Colonic mucosa (tissue), 4 donors: ENCODE measurements around the gene AATK. TPM values are rescaled to one million over a fixed set of nuclear protein-coding genes. Genes with fewer than 3 reads are reported as not detected.

Experiments used
- DNase-seq: peaks from one replicate; pipeline ENCODE4 v3.0.0-alpha.2; 2020
- H3K27ac ChIP-seq: fragments of 200-600 bp; one replicate; pipeline ENCODE4 v1.8.0; 2021
- H3K27me3 ChIP-seq: fragments of 200-600 bp; one replicate; pipeline ENCODE4 v1.8.0; 2021
- H3K36me3 ChIP-seq: fragments of 200-600 bp; one replicate; pipeline ENCODE4 v1.8.0; 2021
- H3K4me1 ChIP-seq: fragments of 200-600 bp; one replicate; pipeline ENCODE4 v1.8.0; 2021; ENCODE audit warnings: mild to moderate bottlenecking
- H3K4me3 ChIP-seq: fragments of 200-600 bp; one replicate; pipeline ENCODE4 v1.8.0; 2021
- H3K9ac ChIP-seq, 2 donors: one replicate each; pipeline ENCODE4 v1.7.0; 2013; ENCODE audit warnings: control low read depth in 2 of 2, low read depth in 2 of 2, low read length in 2 of 2
- H3K9me3 ChIP-seq: fragments of 200-600 bp; one replicate; pipeline ENCODE4 v1.8.0; 2021
- intact Hi-C: fragments of 100-400 bp; cut with DNase I; formaldehyde crosslinking; loops from one replicate; pipeline ENCODE4 v1.14.1; 2022
- total RNA-seq, 2 donors: library from RNA; stranded (reverse); fragmentation: NEBNext Ultra II Directional in 1 of 2; extraction: Animal tissue kit (Norgen Biotek cat#: 25700) in 1 of 2; gene quantifications; one replicate each; pipeline ENCODE4 v1.2.1, GENCODE V29; 2021
- TF ChIP-seq, protein P1 (sequence below): fragments of 200-600 bp; IDR thresholded peaks from one replicate; pipeline ENCODE4 v1.8.0; 2022; ENCODE audit warnings: antibody characterized with exemption, mild to moderate bottlenecking
- donor health status: healthy.
- donor health status: DM: no; HTN: no; CAD: no.
- donor health status: DM: no; HTN: no; CAD: no.

Gene AATK
- total RNA-seq, 2 donors from 2014 or later: 9.1 to 13.3 TPM

DNA sequence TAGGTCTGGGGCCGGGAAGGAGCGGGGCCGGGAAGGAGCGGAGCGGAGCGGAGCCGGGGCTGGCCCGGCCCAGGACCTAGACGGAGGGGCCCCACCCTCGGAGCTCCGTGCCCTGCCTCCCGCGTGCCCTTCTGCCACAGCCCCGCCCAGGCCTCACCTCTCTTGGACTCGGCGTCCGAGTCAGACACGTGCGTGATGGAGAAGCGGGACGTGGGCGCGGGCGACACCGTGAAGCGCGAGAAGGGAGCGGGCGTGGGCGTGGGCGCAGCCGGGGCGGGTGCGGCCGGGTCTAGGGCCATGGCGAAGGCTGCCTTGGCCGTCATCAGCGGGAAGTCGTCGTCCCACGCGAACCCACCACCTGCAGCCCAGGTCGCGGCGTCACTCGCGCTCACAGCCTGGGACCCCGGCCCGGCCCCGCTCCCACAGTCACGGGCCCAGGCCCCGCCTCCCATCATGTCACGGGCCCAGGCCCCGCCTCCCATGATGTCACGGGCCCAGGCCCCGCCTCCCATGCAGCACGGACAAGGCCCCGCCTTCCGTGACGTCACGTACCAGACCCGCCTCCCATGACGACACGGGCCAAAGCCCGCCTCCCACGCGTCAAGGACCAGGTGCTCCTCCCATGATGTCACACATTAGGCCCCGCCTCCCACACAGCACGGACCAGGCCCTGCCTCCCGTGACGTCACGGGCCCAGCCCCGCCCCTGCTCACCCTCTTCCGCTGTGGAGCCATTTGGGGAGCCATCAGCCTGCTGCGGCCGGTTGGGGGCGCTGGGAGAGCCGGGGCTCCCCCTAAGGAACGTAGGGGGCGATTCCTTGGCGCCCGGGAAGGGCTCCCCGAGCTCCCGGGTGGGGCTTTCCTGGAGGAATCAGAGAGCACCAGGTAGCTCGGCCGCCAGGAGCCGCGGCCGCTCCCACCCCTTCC lies 46.5 kb downstream of the AATK start:
- no peaks in the 10 kb centered on the region for H3K4me1 ChIP-seq
- H3K27me3 ChIP-seq: no peaks in the 10 kb centered on the region
- TF ChIP-seq, protein P1, sequence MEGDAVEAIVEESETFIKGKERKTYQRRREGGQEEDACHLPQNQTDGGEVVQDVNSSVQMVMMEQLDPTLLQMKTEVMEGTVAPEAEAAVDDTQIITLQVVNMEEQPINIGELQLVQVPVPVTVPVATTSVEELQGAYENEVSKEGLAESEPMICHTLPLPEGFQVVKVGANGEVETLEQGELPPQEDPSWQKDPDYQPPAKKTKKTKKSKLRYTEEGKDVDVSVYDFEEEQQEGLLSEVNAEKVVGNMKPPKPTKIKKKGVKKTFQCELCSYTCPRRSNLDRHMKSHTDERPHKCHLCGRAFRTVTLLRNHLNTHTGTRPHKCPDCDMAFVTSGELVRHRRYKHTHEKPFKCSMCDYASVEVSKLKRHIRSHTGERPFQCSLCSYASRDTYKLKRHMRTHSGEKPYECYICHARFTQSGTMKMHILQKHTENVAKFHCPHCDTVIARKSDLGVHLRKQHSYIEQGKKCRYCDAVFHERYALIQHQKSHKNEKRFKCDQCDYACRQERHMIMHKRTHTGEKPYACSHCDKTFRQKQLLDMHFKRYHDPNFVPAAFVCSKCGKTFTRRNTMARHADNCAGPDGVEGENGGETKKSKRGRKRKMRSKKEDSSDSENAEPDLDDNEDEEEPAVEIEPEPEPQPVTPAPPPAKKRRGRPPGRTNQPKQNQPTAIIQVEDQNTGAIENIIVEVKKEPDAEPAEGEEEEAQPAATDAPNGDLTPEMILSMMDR: no peak
- H3K27ac ChIP-seq: no peak overlapping the region
- no peaks in the 10 kb centered on the region for H3K36me3 ChIP-seq
- H3K4me3 ChIP-seq: peak overlapping the region; percentile 30
- DNase-seq: peak; percentile 81
- H3K9me3 ChIP-seq: no peaks in the 10 kb centered on the region
- intact Hi-C loops: no loop called here
- H3K9ac ChIP-seq: no peak overlapping the region

DNA sequence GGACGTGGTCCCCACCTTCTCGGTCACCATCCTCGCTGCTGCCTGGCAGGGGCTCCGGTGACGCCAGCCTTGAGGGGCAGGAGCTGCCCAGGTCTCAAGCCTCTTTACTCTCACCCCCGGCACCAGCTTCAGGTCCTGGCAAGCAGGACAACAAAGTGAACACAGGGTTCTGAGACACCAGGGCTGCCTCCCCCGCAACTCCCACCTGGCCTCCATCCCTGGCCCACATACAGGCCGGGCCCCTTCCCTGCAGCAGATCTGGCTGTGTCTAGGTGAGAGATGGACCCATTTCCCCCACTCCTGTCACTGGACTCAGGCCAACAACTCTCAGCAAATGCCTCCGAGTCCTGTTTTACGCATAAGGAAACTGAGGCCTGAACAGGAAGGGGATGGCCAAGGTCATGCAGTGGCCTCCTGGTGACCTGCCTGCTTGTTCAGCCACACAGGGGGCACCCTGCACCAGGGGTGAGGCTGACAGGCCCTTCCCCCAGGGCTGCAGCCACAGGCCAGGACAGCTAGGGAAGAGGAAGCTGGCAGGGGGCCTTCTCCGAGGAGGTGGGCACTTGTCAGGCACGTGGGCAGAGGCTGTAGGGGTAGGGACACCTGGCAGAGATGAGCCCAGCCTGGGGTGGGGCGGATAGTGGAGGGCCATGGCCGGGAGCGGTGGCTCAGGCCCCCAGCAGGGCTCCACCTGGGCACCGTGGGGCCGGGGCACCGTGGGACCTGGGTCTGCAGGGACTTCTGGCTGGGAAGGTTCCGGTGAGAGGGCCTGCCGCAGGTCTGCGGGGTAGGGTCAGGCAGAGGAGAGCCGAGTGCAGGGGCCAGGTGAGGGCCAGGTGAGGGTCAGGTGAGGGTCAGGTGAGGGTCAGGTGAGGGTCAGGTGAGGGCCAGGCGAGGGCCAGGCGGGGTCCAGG lies 47.5 kb downstream of the AATK start:
- no peak overlapping the region for H3K9ac ChIP-seq
- TF ChIP-seq, protein P1: no peak
- no peaks in the 10 kb centered on the region for H3K9me3 ChIP-seq
- H3K4me1 ChIP-seq: no peaks in the 10 kb centered on the region
- H3K27ac ChIP-seq: no peak overlapping the region
- DNase-seq: no peak
- H3K4me3 ChIP-seq: peak overlapping the region; percentile 30
- intact Hi-C loops: no loop called here
- no peaks in the 10 kb centered on the region for H3K36me3 ChIP-seq
- no peaks in the 10 kb centered on the region for H3K27me3 ChIP-seq

DNA sequence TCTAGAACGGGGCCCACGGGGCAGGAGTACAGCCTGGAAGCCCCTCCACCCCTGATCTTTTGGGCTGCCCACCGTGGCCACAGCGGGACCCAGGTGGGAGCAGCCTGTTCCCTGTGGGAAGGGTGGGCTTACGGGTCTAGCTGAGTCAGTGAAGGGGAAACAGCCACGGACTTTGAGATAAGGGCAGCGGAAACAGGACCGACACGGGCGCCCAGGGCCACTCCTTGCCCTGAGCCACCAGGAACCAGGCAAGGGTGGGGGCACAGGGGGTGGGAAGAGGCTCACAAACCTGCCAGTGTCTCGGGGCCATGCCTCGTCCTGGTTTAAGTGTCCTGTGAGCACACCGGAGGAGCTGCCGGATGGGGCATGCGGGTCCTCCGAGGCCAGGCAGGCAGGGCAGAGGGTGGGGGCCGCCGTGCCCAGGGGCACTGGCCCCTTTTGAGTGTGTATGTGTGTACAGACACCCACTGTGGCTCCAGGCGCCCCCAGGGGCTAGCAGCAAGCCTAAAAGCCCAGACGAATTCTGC lies 48.3 kb downstream of the AATK start:
- H3K27ac ChIP-seq: no peak overlapping the region
- H3K9ac ChIP-seq: no peak overlapping the region
- H3K27me3 ChIP-seq: no peaks in the 10 kb centered on the region
- DNase-seq: no peak
- H3K4me1 ChIP-seq: no peaks in the 10 kb centered on the region
- no peak overlapping the region for H3K4me3 ChIP-seq
- TF ChIP-seq, protein P1: no peak
- intact Hi-C loops: no loop called here
- H3K9me3 ChIP-seq: no peaks in the 10 kb centered on the region
- no peaks in the 10 kb centered on the region for H3K36me3 ChIP-seq

DNA sequence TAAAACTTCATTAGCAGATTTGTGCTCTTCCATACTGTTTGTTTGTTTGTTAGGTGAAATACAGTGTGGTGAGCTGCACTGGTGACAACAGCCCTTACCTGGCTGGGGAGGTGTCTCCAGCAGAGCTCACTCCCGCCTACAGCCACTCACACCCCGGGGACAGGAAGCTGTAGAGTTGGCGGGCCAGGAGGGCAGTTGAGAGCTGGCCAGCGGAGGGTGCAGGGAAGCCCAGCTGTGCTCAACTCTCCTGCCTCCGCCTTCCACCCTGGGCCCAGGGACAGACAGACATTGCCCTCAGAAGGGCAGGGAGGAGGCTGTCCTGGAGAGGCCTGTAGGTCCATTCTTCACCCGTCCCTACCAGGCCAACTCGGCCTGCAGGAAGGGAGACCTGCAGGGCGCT lies 49.3 kb downstream of the AATK start:
- Histone ChIP-seq H3K9ac (no peak overlapping the region), H3K4me1 (no peaks in the 10 kb centered on the region), H3K9me3 (no peaks in the 10 kb centered on the region), H3K27me3 (no peaks in the 10 kb centered on the region), H3K36me3 (no peaks in the 10 kb centered on the region), H3K27ac (no peak overlapping the region), H3K4me3 (no peak overlapping the region)
- intact Hi-C loops: no loop called here
- TF ChIP-seq, protein P1: no peak
- no peak for DNase-seq

DNA sequence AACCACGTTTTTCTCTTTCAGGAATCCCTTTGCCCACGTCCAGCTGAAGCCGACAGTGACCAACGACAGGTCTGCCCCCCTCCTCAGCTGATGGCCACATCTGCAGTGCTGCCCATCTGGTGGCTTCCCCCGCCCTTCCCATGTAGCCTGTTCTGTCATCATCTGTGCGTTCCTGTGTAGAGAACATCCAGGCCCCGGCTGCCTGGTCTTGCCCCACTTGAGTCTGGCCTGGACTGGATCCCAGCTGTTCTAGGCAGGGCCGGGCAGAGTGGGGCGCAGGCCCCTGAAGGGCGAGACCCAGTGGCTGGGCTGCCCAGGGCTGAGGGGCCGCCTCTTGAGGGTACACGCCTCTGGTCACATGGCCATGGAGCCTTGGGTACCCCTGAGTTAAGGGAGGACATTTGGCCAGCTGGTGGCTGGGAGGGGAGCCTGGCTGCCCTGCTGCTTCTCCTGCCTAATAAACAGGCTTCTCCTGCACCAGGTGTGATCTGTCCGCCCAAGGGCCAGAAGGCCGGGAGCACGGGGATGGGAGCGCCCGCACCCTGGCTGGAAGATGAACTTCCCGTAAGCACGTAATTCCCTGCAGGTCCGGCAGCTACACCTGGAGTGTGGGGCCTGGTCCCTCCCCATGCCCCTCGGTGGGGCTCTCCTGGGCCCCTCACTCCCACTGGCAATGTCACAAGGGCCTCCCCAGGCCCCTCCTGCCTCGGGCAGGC lies 50.1 kb downstream of the AATK start:
- no peak overlapping the region for H3K27ac ChIP-seq
- TF ChIP-seq, protein P1: no peak
- no peaks in the 10 kb centered on the region for H3K4me1 ChIP-seq
- no peak overlapping the region for H3K4me3 ChIP-seq
- H3K27me3 ChIP-seq: no peaks in the 10 kb centered on the region
- no peaks in the 10 kb centered on the region for H3K9me3 ChIP-seq
- intact Hi-C loops: no loop called here
- H3K9ac ChIP-seq: no peak overlapping the region
- DNase-seq: no peak
- no peaks in the 10 kb centered on the region for H3K36me3 ChIP-seq
